Right cardiac atrium (tissue), 5 donors: ENCODE measurements around the gene OSGIN1. TPM values are rescaled to one million over a fixed set of nuclear protein-coding genes. Genes with fewer than 3 reads are reported as not detected.

Experiments used
- ATAC-seq, 2 donors: fragments of 200-7000 bp; cut with Tn5 transposase; one replicate each; pipeline versions ENCODE4 v1.8.0 to v1.9.1; 2020; ENCODE audit warnings: moderate library complexity in 2 of 2, mild to moderate bottlenecking in 1 of 2
- DNase-seq, 3 donors: peaks; one replicate each; pipeline ENCODE4 v3.0.0-alpha.2; 2020
- H3K27ac ChIP-seq: one replicate; pipeline ENCODE4 v1.5.1; 2013; ENCODE audit warnings: mild to moderate bottlenecking, low read length, control low read depth, moderate library complexity
- H3K27me3 ChIP-seq: one replicate; pipeline ENCODE4 v1.6.1; 2013; ENCODE audit not compliant: control insufficient read depth, insufficient read depth
- H3K4me1 ChIP-seq: one replicate; pipeline ENCODE4 v1.6.1; 2013; ENCODE audit warnings: low read length; ENCODE audit not compliant: control insufficient read depth, insufficient read depth
- H3K4me3 ChIP-seq: one replicate; pipeline ENCODE4 v1.5.1; 2013; ENCODE audit warnings: low read length, control low read depth
- H3K9me3 ChIP-seq: one replicate; pipeline ENCODE4 v1.6.1; 2013; ENCODE audit warnings: low read length; ENCODE audit not compliant: control insufficient read depth
- WGBS: extraction: QIAGEN DNeasy Blood & Tissue Kit; methylation state at CpG from one replicate; pipeline ENCODE4 v1.1.7; 2013; 5-methylcytosine and 5-hydroxymethylcytosine counted together
- intact Hi-C, 4 donors: fragments of 100-400 bp; cut with DNase I; formaldehyde crosslinking; loops; one replicate each; pipeline versions ENCODE4 v1.11.0 to v1.14.0; 2022 to 2023
- polyA plus RNA-seq: library from polyadenylated mRNA; stranded (reverse); fragments of 200-250 nt; gene quantifications from one replicate; pipeline ENCODE4 v1.2.3, GENCODE V29; 2013
- total RNA-seq, 4 donors: library from RNA; stranded (reverse); fragmentation: NEBNext Ultra II Directional; extraction: Animal tissue kit (Norgen Biotek cat#: 25700); gene quantifications; one replicate each; pipeline ENCODE4 v1.2.1, GENCODE V29; 2021
- donor health status: healthy with polysubstance abuse.
- donor health status: DM: no; HTN: yes; CAD: no.
- donor health status: DM: no; HTN: no; CAD: no.
- donor health status: DM: no; HTN: yes; CAD: no; lungs with severe emphysema.
- donor health status: DM: yes; HTN: yes; CAD: no.

Gene OSGIN1
- total and polyA plus RNA-seq, 5 donors = 2.4 to 6.8 (median 3.6) TPM

GRCh38 chr16:83928341-83929055 is 24.5 kb upstream of the OSGIN1 start:
- WGBS = 83% methylated on average over 16 of the region's 16 CpGs
- no peaks in the 10 kb centered on the region for H3K9me3 ChIP-seq
- peak in 1 of 3 donors; percentile 47 for DNase-seq
- ATAC-seq = no peak
- H3K4me1 ChIP-seq = no peaks in the 10 kb centered on the region
- no peaks in the 10 kb centered on the region for H3K27me3 ChIP-seq
- H3K4me3 ChIP-seq = no peak overlapping the region
- intact Hi-C loops = no loop called here
- no peak overlapping the region for H3K27ac ChIP-seq

DNA sequence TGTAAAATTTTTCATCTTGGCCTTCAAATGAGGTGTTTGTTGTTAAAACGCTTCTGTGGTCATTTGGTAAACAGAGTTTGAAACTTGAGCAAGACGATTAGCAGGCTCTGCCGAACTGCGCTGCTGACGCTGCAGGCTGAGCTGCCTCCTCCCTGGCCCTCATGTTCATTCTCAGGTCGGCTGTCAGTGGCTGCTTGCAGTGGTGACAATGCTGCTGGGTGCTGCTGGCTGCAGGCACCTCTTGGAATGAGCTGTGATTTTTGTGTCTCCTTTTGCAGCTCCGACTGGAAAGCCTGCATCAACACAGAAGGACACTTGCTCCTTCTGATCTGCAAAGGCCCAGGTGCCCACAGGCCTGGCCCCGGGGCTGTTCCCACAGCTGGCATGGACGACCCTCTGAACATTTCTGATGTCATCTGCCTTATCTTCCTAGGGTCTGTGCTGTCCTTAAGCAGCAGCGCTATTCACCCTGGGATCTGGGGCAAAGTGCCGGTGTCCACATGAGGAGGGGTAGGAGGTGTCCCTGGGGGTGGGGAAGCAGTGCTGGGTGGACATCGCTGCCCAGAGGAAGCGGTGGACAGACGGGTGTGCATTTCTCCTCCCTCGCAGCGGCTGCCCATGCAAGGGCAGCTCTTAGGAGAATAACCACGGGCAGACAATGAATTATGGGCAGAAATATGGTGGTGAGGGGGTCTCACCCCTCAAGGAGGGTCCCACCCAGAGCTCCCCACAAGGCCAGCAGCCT is 23.1 kb upstream of the OSGIN1 start:
- Histone ChIP-seq H3K27me3 (no peaks in the 10 kb centered on the region), H3K4me3 (no peak overlapping the region), H3K4me1 (no peaks in the 10 kb centered on the region), H3K9me3 (no peaks in the 10 kb centered on the region), H3K27ac (no peak overlapping the region)
- intact Hi-C loops = no loop called here
- 54% methylated on average over 17 of the region's 17 CpGs for WGBS
- ATAC-seq (peak in 1 of 2 donors; percentile 19), DNase-seq (peak in 1 of 3 donors; percentile 50)

- intact Hi-C loops = no loop called here
- WGBS = 84% methylated on average over 22 of the region's 22 CpGs
- H3K27ac ChIP-seq = no peak overlapping the region
- ATAC-seq = peak in 1 of 2 donors; percentile 4
- H3K27me3 ChIP-seq = no peaks in the 10 kb centered on the region
- H3K9me3 ChIP-seq = no peaks in the 10 kb centered on the region
- no peaks in the 10 kb centered on the region for H3K4me1 ChIP-seq
- H3K4me3 ChIP-seq = no peak overlapping the region
- peak in 1 of 3 donors; percentile 20 for DNase-seq
Observed at GRCh38 chr16:83930730-83931500, 22.1 kb upstream of the OSGIN1 start.

DNA sequence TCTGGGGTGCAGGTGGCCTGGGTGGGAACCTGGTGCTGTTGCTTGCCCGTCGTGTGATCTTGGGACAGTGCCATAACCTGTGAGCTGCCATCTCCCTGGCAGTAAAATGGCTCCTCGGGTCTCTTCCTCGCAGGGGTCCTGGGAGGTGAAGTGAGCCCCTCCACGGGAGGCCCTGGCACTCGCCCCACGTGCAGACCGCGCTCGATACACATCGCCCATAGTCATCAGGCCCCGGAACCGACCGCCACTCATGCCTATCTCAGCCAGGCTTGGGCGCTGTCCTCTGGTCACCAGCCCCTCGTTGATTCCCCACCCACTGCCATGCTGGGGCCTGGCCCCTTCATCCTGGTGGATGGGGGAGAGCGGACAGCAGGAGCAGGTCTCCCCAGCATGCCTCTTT is 21.5 kb upstream of the OSGIN1 start:
- 90% methylated on average over 17 of the region's 17 CpGs for WGBS
- H3K27ac ChIP-seq = no peak overlapping the region
- H3K9me3 ChIP-seq = no peaks in the 10 kb centered on the region
- H3K4me3 ChIP-seq = no peak overlapping the region
- peak in 1 of 3 donors; percentile 55 for DNase-seq
- H3K27me3 ChIP-seq = no peaks in the 10 kb centered on the region
- intact Hi-C loops = no loop called here
- H3K4me1 ChIP-seq = no peaks in the 10 kb centered on the region
- no peak for ATAC-seq

DNA sequence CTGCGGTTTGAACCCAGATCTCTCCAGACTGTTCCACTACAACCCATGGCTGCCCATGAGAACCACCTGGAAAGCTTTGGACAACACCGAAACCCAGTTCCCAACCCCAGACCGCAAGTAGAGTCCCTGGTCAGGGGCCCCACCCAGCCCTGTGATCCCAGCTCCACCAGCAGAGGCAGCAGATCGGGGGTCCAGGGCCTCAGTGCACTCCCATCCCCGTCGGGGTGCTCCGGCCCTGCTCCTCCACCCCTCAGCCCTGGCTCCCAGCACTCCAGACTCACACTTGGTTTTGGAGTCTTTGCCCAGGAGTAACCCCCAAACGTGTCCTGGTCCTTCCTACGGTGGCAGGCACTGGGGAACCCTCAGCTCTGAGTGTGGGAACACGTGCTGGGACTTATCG is 20.7 kb upstream of the OSGIN1 start:
- Histone ChIP-seq H3K27ac (no peak overlapping the region), H3K27me3 (no peaks in the 10 kb centered on the region), H3K4me3 (no peak overlapping the region), H3K9me3 (no peaks in the 10 kb centered on the region), H3K4me1 (no peaks in the 10 kb centered on the region)
- intact Hi-C loops = no loop called here
- WGBS = 92% methylated on average over 11 of the region's 11 CpGs
- ATAC-seq (no peak), DNase-seq (peak in 1 of 3 donors; percentile 22)

GRCh38 chr16:83932955-83933673 is 19.9 kb upstream of the OSGIN1 start:
- WGBS = 87% methylated on average over 25 of the region's 25 CpGs
- ATAC-seq (no peak), DNase-seq (peak in 2 of 3 donors; percentile 33 to 38)
- Histone ChIP-seq H3K27ac (no peak overlapping the region), H3K9me3 (no peaks in the 10 kb centered on the region), H3K4me3 (no peak overlapping the region), H3K4me1 (no peaks in the 10 kb centered on the region), H3K27me3 (no peaks in the 10 kb centered on the region)
- intact Hi-C loops = no loop called here

DNA sequence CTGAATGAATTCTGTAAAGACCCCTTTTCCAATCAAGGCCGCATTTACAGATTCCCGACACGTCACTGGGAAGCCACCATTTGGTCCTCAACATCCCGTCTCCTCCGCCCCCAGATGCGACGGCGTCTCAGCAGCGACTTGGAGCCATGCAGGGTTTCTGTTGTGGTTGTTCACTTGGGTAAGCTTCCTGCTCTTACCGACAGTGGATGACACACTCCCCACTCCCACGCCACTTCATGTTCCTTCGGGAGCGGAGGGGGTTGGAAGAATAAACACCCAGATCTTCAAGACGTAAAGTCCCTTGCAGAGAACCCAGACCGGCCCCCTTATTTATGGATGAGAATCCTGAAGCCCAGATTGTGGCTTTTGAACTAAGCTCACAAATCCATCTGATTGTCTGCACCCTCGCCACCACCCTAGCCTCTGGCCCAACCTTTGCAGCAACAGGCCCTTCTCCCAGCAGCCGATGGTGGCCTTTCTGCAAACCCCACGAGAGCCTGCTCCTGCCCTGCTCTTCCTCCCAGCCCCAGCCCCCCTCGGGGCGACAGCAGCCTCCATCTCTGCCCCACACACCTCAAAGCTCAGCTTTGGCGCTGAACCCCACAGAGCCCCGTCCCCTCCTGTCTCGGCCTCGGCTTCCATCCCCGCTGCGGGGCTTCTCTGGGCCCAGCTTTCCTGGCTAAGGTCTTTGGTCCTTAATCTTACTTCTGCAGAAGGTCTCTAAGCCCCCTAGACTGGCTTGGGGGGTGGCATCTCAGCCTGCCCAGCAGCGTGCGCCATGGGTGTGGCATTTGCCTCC is 19.0 kb upstream of the OSGIN1 start:
- ATAC-seq (no peak), DNase-seq (peak in 2 of 3 donors; percentile 36 to 55)
- no peaks in the 10 kb centered on the region for H3K9me3 ChIP-seq
- no peaks in the 10 kb centered on the region for H3K4me1 ChIP-seq
- no peak overlapping the region for H3K27ac ChIP-seq
- no peak overlapping the region for H3K4me3 ChIP-seq
- no peaks in the 10 kb centered on the region for H3K27me3 ChIP-seq
- 80% methylated on average over 28 of the region's 28 CpGs for WGBS
- intact Hi-C loops = no loop called here

DNA sequence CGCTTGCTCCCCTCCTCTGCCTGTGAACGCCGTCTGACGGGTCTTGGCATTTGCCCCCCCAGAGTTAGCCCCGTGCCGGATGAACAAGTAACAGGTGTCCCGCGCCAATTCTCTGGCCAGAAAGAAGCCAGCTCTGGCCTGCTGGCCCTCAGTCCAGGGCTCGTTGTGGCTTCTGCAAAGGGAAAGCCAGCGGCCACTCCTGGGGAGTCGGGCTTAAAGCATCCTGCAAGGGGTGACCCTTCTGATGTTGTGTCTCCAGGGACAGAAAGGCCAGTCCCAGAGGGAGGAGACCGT is 18.4 kb upstream of the OSGIN1 start:
- no peaks in the 10 kb centered on the region for H3K27me3 ChIP-seq
- peak in 2 of 3 donors; percentile 40 to 59 for DNase-seq
- ATAC-seq = no peak
- H3K9me3 ChIP-seq = no peaks in the 10 kb centered on the region
- no peaks in the 10 kb centered on the region for H3K4me1 ChIP-seq
- no peak overlapping the region for H3K27ac ChIP-seq
- no peak overlapping the region for H3K4me3 ChIP-seq
- 72% methylated on average over 12 of the region's 12 CpGs for WGBS
- intact Hi-C loops = no loop called here

DNA sequence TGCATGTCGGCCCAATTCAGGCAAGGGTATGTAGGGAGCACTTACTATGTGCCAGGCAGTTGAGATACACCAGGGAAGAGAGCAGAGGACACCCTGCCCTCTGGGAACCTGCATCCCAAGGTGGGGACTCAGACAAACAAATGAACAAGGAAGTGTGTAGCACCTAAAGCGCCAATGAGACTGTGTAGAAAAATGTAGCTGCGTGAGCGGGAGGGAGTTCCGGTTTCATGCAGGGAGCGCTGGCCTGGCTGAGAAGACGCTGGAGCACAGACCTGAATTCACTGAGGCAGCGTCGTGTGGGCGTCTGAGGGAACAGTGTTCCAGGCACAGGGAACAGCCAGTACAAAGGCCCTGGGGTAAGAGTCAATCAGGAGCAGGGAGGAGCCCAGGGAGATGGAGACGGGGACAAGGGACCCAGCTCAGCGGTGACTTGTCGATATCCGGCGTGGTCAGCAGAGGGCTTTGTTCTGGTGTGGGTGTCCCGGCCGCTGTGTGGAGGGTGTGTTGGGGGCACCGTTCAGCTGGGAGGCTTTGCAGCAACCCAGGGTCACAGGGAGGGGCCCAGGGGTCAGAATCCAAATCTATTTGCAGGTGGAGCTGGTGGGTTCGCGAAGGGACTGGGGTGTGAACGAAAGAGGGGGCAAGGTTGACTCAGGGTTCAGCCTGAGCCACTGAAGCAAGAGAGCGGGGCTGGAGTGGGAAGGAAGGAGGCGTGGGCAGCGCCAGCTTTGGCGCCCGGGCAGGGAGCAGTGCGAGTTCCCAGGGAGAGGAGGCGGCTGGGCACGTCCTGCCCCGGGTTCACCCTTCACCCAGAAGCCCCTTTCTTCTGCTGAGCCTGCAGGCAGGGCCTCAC is 17.8 kb upstream of the OSGIN1 start:
- ATAC-seq (no peak), DNase-seq (peak in 2 of 3 donors; percentile 37 to 50)
- Histone ChIP-seq H3K4me1 (no peaks in the 10 kb centered on the region), H3K27ac (no peak overlapping the region), H3K27me3 (no peaks in the 10 kb centered on the region), H3K9me3 (no peaks in the 10 kb centered on the region), H3K4me3 (no peak overlapping the region)
- intact Hi-C loops = no loop called here
- 83% methylated on average over 30 of the region's 30 CpGs for WGBS
